Smooth muscle cell (in vitro differentiated cells): ENCODE measurements around the gene NUDT7. TPM values are rescaled to one million over a fixed set of nuclear protein-coding genes. Genes with fewer than 3 reads are reported as not detected.

Experiments
- DNase-seq: peaks from one replicate; lab custom pipeline; 2025; ENCODE audit not compliant: unreplicated experiment; lab: John Stamatoyannopoulos, UW
- H2AFZ ChIP-seq: fragments of 200-600 bp; sonication (generic); 2 replicates; pipeline ENCODE4 v1.6.0; 2016; ENCODE audit warnings: antibody characterized with exemption, low read depth, mild to moderate bottlenecking
- H3F3A ChIP-seq: fragments of 200-600 bp; sonication (generic); 2 replicates; pipeline ENCODE4 v1.6.0; 2017; ENCODE audit warnings: antibody characterized with exemption, low read depth
- H3K27ac ChIP-seq: fragments of 200-600 bp; sonication (generic); 2 replicates; pipeline ENCODE4 v1.5.1; 2016; ENCODE audit warnings: low read depth, mild to moderate bottlenecking
- H3K27me3 ChIP-seq: fragments of 200-600 bp; sonication (generic); 2 replicates; pipeline ENCODE4 v1.6.1; 2016; ENCODE audit warnings: low read depth, mild to moderate bottlenecking
- H3K36me3 ChIP-seq: fragments of 200-600 bp; sonication (generic); 2 replicates; pipeline ENCODE4 v1.5.1; 2016; ENCODE audit warnings: low read depth
- H3K4me1 ChIP-seq: fragments of 200-600 bp; sonication (generic); 2 replicates; pipeline ENCODE4 v1.5.1; 2016; ENCODE audit warnings: low read depth
- H3K4me2 ChIP-seq: fragments of 200-600 bp; sonication (generic); 2 replicates; pipeline ENCODE4 v1.6.0; 2016; ENCODE audit warnings: mild to moderate bottlenecking
- H3K4me3 ChIP-seq: fragments of 200-600 bp; sonication (generic); 2 replicates; pipeline ENCODE4 v1.5.1; 2016; ENCODE audit warnings: mild to moderate bottlenecking
- H3K79me2 ChIP-seq: fragments of 200-600 bp; sonication (generic); 2 replicates; pipeline ENCODE4 v1.6.0; 2016; ENCODE audit warnings: low read depth, mild to moderate bottlenecking
- H3K9ac ChIP-seq: fragments of 200-600 bp; sonication (generic); 2 replicates; pipeline ENCODE4 v1.6.0; 2016; ENCODE audit warnings: low read depth
- H3K9me3 ChIP-seq: fragments of 200-600 bp; sonication (generic); replicated peaks from 2 replicates; pipeline ENCODE4 v1.5.1; 2016; ENCODE audit warnings: low read depth
- H4K20me1 ChIP-seq: fragments of 200-600 bp; sonication (generic); 2 replicates; pipeline ENCODE4 v1.6.0; 2016; ENCODE audit warnings: low read depth
- CTCF ChIP-seq: fragments of 200-600 bp; sonication (generic); IDR thresholded peaks from 2 replicates; pipeline ENCODE4 v1.5.1; 2017; ENCODE audit warnings: borderline replicate concordance, mild to moderate bottlenecking, antibody characterized with exemption; ENCODE audit not compliant: insufficient read depth, poor library complexity, severe bottlenecking
- WGBS: methylation state at CpG from one replicate; pipeline ENCODE4 v1.1.7; 2016; ENCODE audit warnings: low lambda C conversion rate; 5-methylcytosine and 5-hydroxymethylcytosine counted together
- polyA plus RNA-seq: library from polyadenylated mRNA; unstranded; fragments of >200 nt; fragmentation: Nextera tagmentation; extraction: Ambion mirVana; gene quantifications from 2 replicates; pipeline ENCODE4 v1.2.1, GENCODE V29; 2016
- total RNA-seq: library from RNA; depleted of rRNA; stranded (reverse); fragments of >200 nt; gene quantifications from 2 replicates; pipeline ENCODE4 v1.2.3, GENCODE V29; 2014

NUDT7 gene
- total and polyA plus RNA-seq, 2 experiments from 2014 or later, result 2.8 to 4.6 TPM

- WGBS, result 42% methylated on average over 7 of the region's 7 CpGs
These were observed 26.2 kb downstream of the NUDT7 start for GRCh38 chr16:77748421-77749005.

GRCh38 chr16:77749415-77749814, 27.1 kb downstream of the NUDT7 start:
- no peak overlapping the region for H3K4me3 ChIP-seq
- H4K20me1 ChIP-seq, result no peaks in the 10 kb centered on the region
- H3K4me2 ChIP-seq, result no peak overlapping the region
- no peaks in the 10 kb centered on the region for H3K36me3 ChIP-seq
- no peaks in the 10 kb centered on the region for H3F3A ChIP-seq
- no peak for DNase-seq
- no peaks in the 10 kb centered on the region for H3K4me1 ChIP-seq
- H3K27ac ChIP-seq, result no peak overlapping the region
- no peak for TF ChIP-seq CTCF
- H3K27me3 ChIP-seq, result peaks cover 10% of the 10 kb centered on the region
- no peak overlapping the region for H3K9ac ChIP-seq
- H3K79me2 ChIP-seq, result no peaks in the 10 kb centered on the region
- H3K9me3 ChIP-seq, result no peaks in the 10 kb centered on the region
- no peak overlapping the region for H2AFZ ChIP-seq
- WGBS, result 100% methylated on average over 1 of the region's 1 CpG

More at GRCh38 chr16:77748421-77749005, 26.2 kb downstream of the NUDT7 start:
- H3K4me3 ChIP-seq, result no peak overlapping the region
- peaks cover 10% of the 10 kb centered on the region for H3K27me3 ChIP-seq
- H4K20me1 ChIP-seq, result no peaks in the 10 kb centered on the region
- no peak overlapping the region for H3K9ac ChIP-seq
- H3K27ac ChIP-seq, result peak overlapping the region; percentile 62
- H3K4me2 ChIP-seq, result peak overlapping the region; percentile 35
- no peaks in the 10 kb centered on the region for H3K9me3 ChIP-seq
- no peak for DNase-seq
- H3K4me1 ChIP-seq, result no peaks in the 10 kb centered on the region
- no peak overlapping the region for H2AFZ ChIP-seq
- H3K79me2 ChIP-seq, result no peaks in the 10 kb centered on the region
- no peak for TF ChIP-seq CTCF
- H3F3A ChIP-seq, result no peaks in the 10 kb centered on the region
- H3K36me3 ChIP-seq, result no peaks in the 10 kb centered on the region

- no peak overlapping the region for H3K27ac ChIP-seq
- H3K36me3 ChIP-seq, result no peaks in the 10 kb centered on the region
- no peaks in the 10 kb centered on the region for H3K9me3 ChIP-seq
- no peak overlapping the region for H3K4me3 ChIP-seq
- H3F3A ChIP-seq, result no peaks in the 10 kb centered on the region
- H3K4me2 ChIP-seq, result no peak overlapping the region
- H3K4me1 ChIP-seq, result no peaks in the 10 kb centered on the region
- no peak overlapping the region for H2AFZ ChIP-seq
- no peak for DNase-seq
- no peak overlapping the region for H3K9ac ChIP-seq
- no peaks in the 10 kb centered on the region for H3K27me3 ChIP-seq
- TF ChIP-seq CTCF, result no peak
- WGBS, result 96% methylated on average over 5 of the region's 5 CpGs
- no peaks in the 10 kb centered on the region for H4K20me1 ChIP-seq
- no peaks in the 10 kb centered on the region for H3K79me2 ChIP-seq
These were observed 35.7 kb downstream of the NUDT7 start for GRCh38 chr16:77758046-77758445.

- Histone ChIP-seq H3K36me3 (no peaks in the 10 kb centered on the region), H3K9ac (no peak overlapping the region), H3K9me3 (no peaks in the 10 kb centered on the region), H3K4me2 (no peak overlapping the region), H2AFZ (no peak overlapping the region), H4K20me1 (no peaks in the 10 kb centered on the region), H3K4me1 (no peaks in the 10 kb centered on the region), H3K4me3 (no peak overlapping the region), H3K79me2 (no peaks in the 10 kb centered on the region), H3K27ac (no peak overlapping the region), H3K27me3 (no peaks in the 10 kb centered on the region), H3F3A (no peaks in the 10 kb centered on the region)
- no peak for TF ChIP-seq CTCF
- WGBS, result 95% methylated on average over 2 of the region's 2 CpGs
- no peak for DNase-seq
These were observed 36.2 kb downstream of the NUDT7 start for GRCh38 chr16:77758508-77758907.
